HG02759 (cell line): ENCODE measurements around the gene ZNF284.

Experiments used
- ATAC-seq: cut with Tn5 transposase; IDR thresholded peaks from one replicate; pipeline ENCODE4 v1.9.1; 2021; ENCODE audit warnings: mild to moderate bottlenecking, moderate library complexity; ENCODE audit not compliant: unreplicated experiment

The ZNF284 gene

GRCh38 chr19:44071824-44072542, at the start of gene ZNF284:
Gene ZNF284, plus strand, starts transcription at chr19:44072159. Its CDS starts 4,231 bp downstream, at chr19:44076390.
- ATAC-seq, result peak; percentile 93

- ATAC-seq, result no peak
Measured at GRCh38 chr19:44024900-44025216, 47.1 kb upstream of the ZNF284 start.

- ATAC-seq, result peak; percentile 84
Measured at GRCh38 chr19:44025217-44025936, 46.6 kb upstream of the ZNF284 start, which contains the start of gene ZNF222. Gene ZNF222, plus strand, starts transcription at chr19:44025379. Its CDS starts 58 bp downstream, at chr19:44025437.

- no peak for ATAC-seq
Measured at GRCh38 chr19:44026622-44027021, 45.3 kb upstream of the ZNF284 start.

- no peak for ATAC-seq
Measured at GRCh38 chr19:44032001-44032610, 39.9 kb upstream of the ZNF284 start.

GRCh38 chr19:44042147-44042546, 29.8 kb upstream of the ZNF284 start:
- ATAC-seq, result no peak

- ATAC-seq, result peak; percentile 30
Measured at GRCh38 chr19:44050740-44051649, 21.0 kb upstream of the ZNF284 start.

GRCh38 chr19:44051650-44052402, 20.1 kb upstream of the ZNF284 start, which contains the start of gene ZNF223:
Gene ZNF223, plus strand, starts transcription at chr19:44052036. Its CDS starts 3,141 bp downstream, at chr19:44055177.
- peak; percentile 87 for ATAC-seq

GRCh38 chr19:44055870-44056269, 16.1 kb upstream of the ZNF284 start:
- ATAC-seq, result no peak

GRCh38 chr19:44059229-44059628, 12.7 kb upstream of the ZNF284 start:
- ATAC-seq, result no peak

GRCh38 chr19:44061038-44061437, 10.9 kb upstream of the ZNF284 start:
- ATAC-seq, result no peak

- no peak for ATAC-seq
Measured at GRCh38 chr19:44066305-44066704, 5.7 kb upstream of the ZNF284 start.

- no peak for ATAC-seq
Measured at GRCh38 chr19:44069415-44069814, 2.5 kb upstream of the ZNF284 start.

GRCh38 chr19:44072543-44073401, 813 bp downstream of the ZNF284 start:
- no peak for ATAC-seq

GRCh38 chr19:44076325-44076724, 4.4 kb downstream of the ZNF284 start:
- ATAC-seq, result no peak

- ATAC-seq, result no peak
Measured at GRCh38 chr19:44092108-44092507, 20.1 kb downstream of the ZNF284 start.

GRCh38 chr19:44093931-44094765, 22.2 kb downstream of the ZNF284 start, which contains the start of gene ZNF224:
Gene ZNF224, plus strand, starts transcription at chr19:44094361. Its CDS starts 3,513 bp downstream, at chr19:44097874.
- peak; percentile 85 for ATAC-seq

- ATAC-seq, result no peak
Measured at GRCh38 chr19:44107751-44108150, 35.8 kb downstream of the ZNF284 start.
